Smooth muscle cell (in vitro differentiated cells): ENCODE data around the gene TMEM79. TPM values are rescaled to one million over a fixed set of nuclear protein-coding genes. Genes with fewer than 3 reads are reported as not detected.
A peak's percentile ranks its signal among the peaks of the same experiment; 100 is the strongest.

Source experiments
- DNase-seq: peaks from one replicate; lab custom pipeline; 2025; ENCODE audit not compliant: unreplicated experiment; lab: John Stamatoyannopoulos, UW
- H2AFZ ChIP-seq: fragments of 200-600 bp; sonication (generic); 2 replicates; pipeline ENCODE4 v1.6.0; 2016; ENCODE audit warnings: antibody characterized with exemption, low read depth, mild to moderate bottlenecking
- H3F3A ChIP-seq: fragments of 200-600 bp; sonication (generic); 2 replicates; pipeline ENCODE4 v1.6.0; 2017; ENCODE audit warnings: antibody characterized with exemption, low read depth
- H3K27ac ChIP-seq: fragments of 200-600 bp; sonication (generic); 2 replicates; pipeline ENCODE4 v1.5.1; 2016; ENCODE audit warnings: low read depth, mild to moderate bottlenecking
- H3K27me3 ChIP-seq: fragments of 200-600 bp; sonication (generic); 2 replicates; pipeline ENCODE4 v1.6.1; 2016; ENCODE audit warnings: low read depth, mild to moderate bottlenecking
- H3K36me3 ChIP-seq: fragments of 200-600 bp; sonication (generic); 2 replicates; pipeline ENCODE4 v1.5.1; 2016; ENCODE audit warnings: low read depth
- H3K4me1 ChIP-seq: fragments of 200-600 bp; sonication (generic); 2 replicates; pipeline ENCODE4 v1.5.1; 2016; ENCODE audit warnings: low read depth
- H3K4me2 ChIP-seq: fragments of 200-600 bp; sonication (generic); 2 replicates; pipeline ENCODE4 v1.6.0; 2016; ENCODE audit warnings: mild to moderate bottlenecking
- H3K4me3 ChIP-seq: fragments of 200-600 bp; sonication (generic); 2 replicates; pipeline ENCODE4 v1.5.1; 2016; ENCODE audit warnings: mild to moderate bottlenecking
- H3K79me2 ChIP-seq: fragments of 200-600 bp; sonication (generic); 2 replicates; pipeline ENCODE4 v1.6.0; 2016; ENCODE audit warnings: low read depth, mild to moderate bottlenecking
- H3K9ac ChIP-seq: fragments of 200-600 bp; sonication (generic); 2 replicates; pipeline ENCODE4 v1.6.0; 2016; ENCODE audit warnings: low read depth
- H3K9me3 ChIP-seq: fragments of 200-600 bp; sonication (generic); replicated peaks from 2 replicates; pipeline ENCODE4 v1.5.1; 2016; ENCODE audit warnings: low read depth
- H4K20me1 ChIP-seq: fragments of 200-600 bp; sonication (generic); 2 replicates; pipeline ENCODE4 v1.6.0; 2016; ENCODE audit warnings: low read depth
- WGBS: methylation state at CpG from one replicate; pipeline ENCODE4 v1.1.7; 2016; ENCODE audit warnings: low lambda C conversion rate; 5-methylcytosine and 5-hydroxymethylcytosine counted together
- polyA plus RNA-seq: library from polyadenylated mRNA; unstranded; fragments of >200 nt; fragmentation: Nextera tagmentation; extraction: Ambion mirVana; gene quantifications from 2 replicates; pipeline ENCODE4 v1.2.1, GENCODE V29; 2016
- total RNA-seq: library from RNA; depleted of rRNA; stranded (reverse); fragments of >200 nt; gene quantifications from 2 replicates; pipeline ENCODE4 v1.2.3, GENCODE V29; 2014
- TF ChIP-seq, protein P1 (sequence below): fragments of 200-600 bp; sonication (generic); IDR thresholded peaks from 2 replicates; pipeline ENCODE4 v1.5.1; 2017; ENCODE audit warnings: borderline replicate concordance, mild to moderate bottlenecking, antibody characterized with exemption; ENCODE audit not compliant: insufficient read depth, poor library complexity, severe bottlenecking

TMEM79 gene
- total and polyA plus RNA-seq, 2 experiments from 2014 or later: 6.9 to 8.9 TPM

DNA sequence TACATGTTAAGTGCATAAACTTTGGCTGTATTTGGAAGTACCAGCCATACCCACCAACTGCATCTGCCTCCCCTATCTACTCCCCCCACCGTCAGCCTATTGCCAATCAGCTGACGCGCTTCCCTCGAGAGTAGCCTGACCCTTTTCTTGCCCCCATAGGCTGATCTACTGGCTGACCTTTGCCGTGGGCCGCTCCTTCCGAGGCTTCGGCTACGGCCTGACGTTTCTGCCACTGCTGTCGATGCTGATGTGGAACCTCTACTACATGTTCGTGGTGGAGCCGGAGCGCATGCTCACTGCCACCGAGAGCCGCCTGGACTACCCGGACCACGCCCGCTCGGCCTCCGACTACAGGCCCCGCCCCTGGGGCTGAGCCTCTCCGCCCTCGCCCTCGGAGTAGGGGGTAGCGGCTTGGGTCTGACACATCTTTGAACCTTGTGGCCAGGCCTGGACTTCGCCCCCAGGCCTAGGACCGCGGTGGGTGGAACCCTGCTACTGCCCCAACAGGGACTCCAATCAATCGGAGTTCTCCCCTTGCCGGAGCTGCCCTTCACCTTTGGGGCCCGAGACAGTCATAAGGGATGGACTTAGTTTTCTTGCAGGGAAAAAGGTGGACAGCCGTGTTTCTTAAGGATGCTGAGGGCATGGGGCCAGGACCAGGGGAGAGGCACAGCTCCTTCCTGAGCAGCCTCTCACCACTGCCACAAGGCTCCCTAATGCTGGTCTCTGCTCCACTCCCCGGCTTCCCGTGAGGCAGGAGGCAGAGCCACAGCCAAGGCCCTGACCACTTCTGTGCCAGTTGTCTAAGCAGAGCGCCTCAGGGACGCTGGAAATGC, 7.3 kb downstream of the TMEM79 start:
- Histone ChIP-seq H2AFZ (peak overlapping the region; percentile 73), H3K9ac (peak overlapping the region; percentile 56), H3K4me1 (peaks cover 16% of the 10 kb centered on the region), H3K79me2 (peaks cover 6% of the 10 kb centered on the region), H3K4me3 (peak overlapping the region; percentile 57), H3K27me3 (no peaks in the 10 kb centered on the region), H3K27ac (peak overlapping the region; percentile 77), H3K36me3 (no peaks in the 10 kb centered on the region), H4K20me1 (no peaks in the 10 kb centered on the region), H3K9me3 (no peaks in the 10 kb centered on the region), H3K4me2 (peak overlapping the region; percentile 90), H3F3A (peaks cover 6% of the 10 kb centered on the region)
- peak; percentile 82 for DNase-seq
- WGBS: 14% methylated on average over 37 of the region's 37 CpGs
- TF ChIP-seq, protein P1, sequence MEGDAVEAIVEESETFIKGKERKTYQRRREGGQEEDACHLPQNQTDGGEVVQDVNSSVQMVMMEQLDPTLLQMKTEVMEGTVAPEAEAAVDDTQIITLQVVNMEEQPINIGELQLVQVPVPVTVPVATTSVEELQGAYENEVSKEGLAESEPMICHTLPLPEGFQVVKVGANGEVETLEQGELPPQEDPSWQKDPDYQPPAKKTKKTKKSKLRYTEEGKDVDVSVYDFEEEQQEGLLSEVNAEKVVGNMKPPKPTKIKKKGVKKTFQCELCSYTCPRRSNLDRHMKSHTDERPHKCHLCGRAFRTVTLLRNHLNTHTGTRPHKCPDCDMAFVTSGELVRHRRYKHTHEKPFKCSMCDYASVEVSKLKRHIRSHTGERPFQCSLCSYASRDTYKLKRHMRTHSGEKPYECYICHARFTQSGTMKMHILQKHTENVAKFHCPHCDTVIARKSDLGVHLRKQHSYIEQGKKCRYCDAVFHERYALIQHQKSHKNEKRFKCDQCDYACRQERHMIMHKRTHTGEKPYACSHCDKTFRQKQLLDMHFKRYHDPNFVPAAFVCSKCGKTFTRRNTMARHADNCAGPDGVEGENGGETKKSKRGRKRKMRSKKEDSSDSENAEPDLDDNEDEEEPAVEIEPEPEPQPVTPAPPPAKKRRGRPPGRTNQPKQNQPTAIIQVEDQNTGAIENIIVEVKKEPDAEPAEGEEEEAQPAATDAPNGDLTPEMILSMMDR: no peak

DNA sequence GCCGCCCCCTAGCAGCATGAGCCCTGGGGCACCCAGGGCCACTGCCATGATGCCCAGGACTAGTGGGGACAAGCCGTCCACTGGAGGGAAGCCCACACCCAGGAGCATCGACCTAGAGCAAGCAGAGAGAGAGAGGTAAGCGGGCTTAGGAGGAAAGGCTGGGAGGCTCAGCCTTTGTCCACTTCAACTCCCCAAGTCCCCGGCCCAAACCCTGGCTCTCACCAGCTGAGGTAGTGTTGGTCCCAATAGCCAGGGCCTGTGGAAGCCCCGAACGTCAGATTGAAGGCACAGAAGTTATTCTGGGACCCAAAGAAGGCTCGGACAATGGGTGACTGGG, 8.9 kb downstream of the TMEM79 start:
- Histone ChIP-seq H3F3A (peaks cover 6% of the 10 kb centered on the region), H3K27me3 (no peaks in the 10 kb centered on the region), H4K20me1 (no peaks in the 10 kb centered on the region), H3K9me3 (no peaks in the 10 kb centered on the region), H3K36me3 (no peaks in the 10 kb centered on the region), H3K9ac (no peak overlapping the region), H3K27ac (no peak overlapping the region), H3K79me2 (peaks cover 6% of the 10 kb centered on the region), H3K4me2 (no peak overlapping the region), H3K4me3 (no peak overlapping the region), H2AFZ (no peak overlapping the region), H3K4me1 (peaks cover 16% of the 10 kb centered on the region)
- TF ChIP-seq, protein P1: no peak
- DNase-seq: no peak
- 96% methylated on average over 8 of the region's 8 CpGs for WGBS

DNA sequence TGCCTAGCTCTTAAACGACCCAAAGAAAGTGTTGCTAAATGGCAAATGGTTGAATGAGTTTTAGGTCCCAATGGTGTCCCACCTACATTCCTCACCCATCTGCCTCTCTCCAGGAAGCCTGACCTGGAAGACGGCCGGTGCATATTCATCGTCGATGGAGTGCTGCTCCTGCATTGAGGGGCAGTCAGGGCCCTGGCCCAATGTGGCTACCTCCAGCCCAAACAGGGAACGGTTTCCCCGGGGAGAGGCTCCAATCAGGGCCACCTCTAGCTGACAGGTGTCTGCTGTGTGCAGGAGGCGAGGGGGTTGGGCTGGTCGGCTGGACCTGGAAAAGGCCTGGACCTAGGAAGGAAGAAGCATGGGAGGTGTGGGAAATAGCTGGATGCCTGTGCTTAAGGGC, 9.8 kb downstream of the TMEM79 start:
- DNase-seq: no peak
- H3K4me1 ChIP-seq: peaks cover 16% of the 10 kb centered on the region
- no peaks in the 10 kb centered on the region for H3K27me3 ChIP-seq
- no peak overlapping the region for H3K9ac ChIP-seq
- H3K4me3 ChIP-seq: no peak overlapping the region
- TF ChIP-seq, protein P1: no peak
- 93% methylated on average over 9 of the region's 9 CpGs for WGBS
- H2AFZ ChIP-seq: no peak overlapping the region
- no peaks in the 10 kb centered on the region for H4K20me1 ChIP-seq
- peaks cover 6% of the 10 kb centered on the region for H3K79me2 ChIP-seq
- H3F3A ChIP-seq: peaks cover 6% of the 10 kb centered on the region
- H3K27ac ChIP-seq: no peak overlapping the region
- H3K4me2 ChIP-seq: no peak overlapping the region
- H3K36me3 ChIP-seq: no peaks in the 10 kb centered on the region
- no peaks in the 10 kb centered on the region for H3K9me3 ChIP-seq
